Measurements from ENCODE around the gene MFSD2A. TPM values are rescaled to one million over a fixed set of nuclear protein-coding genes. Genes with fewer than 3 reads are reported as not detected.

Gene MFSD2A
- total RNA-seq, 2 donors from 2014 or later: 5.8 to 13.1 TPM

- H3K4me3 ChIP-seq: no peak overlapping the region
- H3K9me3 ChIP-seq: no peaks in the 10 kb centered on the region
- no peaks in the 10 kb centered on the region for H3K36me3 ChIP-seq
- DNase-seq (ENCODE audit: low spot score) (no peak), ATAC-seq (ENCODE audit: insufficient number of reproducible peaks, low FRiP score, low read depth) (no peak)
- no peaks in the 10 kb centered on the region for H3K4me1 ChIP-seq (ENCODE audit: control insufficient read depth in 1 of 2, low read depth in 2 of 2)
- H3K27ac ChIP-seq: no peak overlapping the region
- TF ChIP-seq CTCF (IDR thresholded peaks at IDR 0.05): no peak
- no peaks in the 10 kb centered on the region for H3K27me3 ChIP-seq (replicated peaks; ENCODE audit: insufficient read depth)
Observed at GRCh38 chr1:39926343-39926793, 28.6 kb upstream of the MFSD2A start.

GRCh38 chr1:39926820-39927219, 28.1 kb upstream of the MFSD2A start:
- no peak for TF ChIP-seq CTCF (IDR thresholded peaks at IDR 0.05)
- H3K36me3 ChIP-seq: no peaks in the 10 kb centered on the region
- H3K4me1 ChIP-seq (ENCODE audit: control insufficient read depth in 1 of 2, low read depth in 2 of 2): no peaks in the 10 kb centered on the region
- no peaks in the 10 kb centered on the region for H3K27me3 ChIP-seq (replicated peaks; ENCODE audit: insufficient read depth)
- no peak for ATAC-seq (ENCODE audit: insufficient number of reproducible peaks, low FRiP score, low read depth)
- no peaks in the 10 kb centered on the region for H3K9me3 ChIP-seq
- H3K4me3 ChIP-seq: no peak overlapping the region
- no peak overlapping the region for H3K27ac ChIP-seq
- DNase-seq (ENCODE audit: low spot score): no peak

- Histone ChIP-seq H3K27me3 (replicated peaks; ENCODE audit: insufficient read depth) (no peaks in the 10 kb centered on the region), H3K27ac (no peak overlapping the region), H3K36me3 (no peaks in the 10 kb centered on the region), H3K4me3 (no peak overlapping the region), H3K4me1 (ENCODE audit: control insufficient read depth in 1 of 2, low read depth in 2 of 2) (no peaks in the 10 kb centered on the region), H3K9me3 (no peaks in the 10 kb centered on the region)
- no peak for ATAC-seq (ENCODE audit: insufficient number of reproducible peaks, low FRiP score, low read depth)
- TF ChIP-seq CTCF (IDR thresholded peaks at IDR 0.05): no peak
- DNase-seq (ENCODE audit: low spot score): no peak
Observed at GRCh38 chr1:39927538-39927937, 27.4 kb upstream of the MFSD2A start.

GRCh38 chr1:39928809-39929587, 25.9 kb upstream of the MFSD2A start:
- no peak for TF ChIP-seq CTCF (IDR thresholded peaks at IDR 0.05)
- H3K9me3 ChIP-seq: no peaks in the 10 kb centered on the region
- DNase-seq (ENCODE audit: low spot score): no peak
- H3K27me3 ChIP-seq (replicated peaks; ENCODE audit: insufficient read depth): no peaks in the 10 kb centered on the region
- H3K27ac ChIP-seq: no peak overlapping the region
- no peaks in the 10 kb centered on the region for H3K4me1 ChIP-seq (ENCODE audit: control insufficient read depth in 1 of 2, low read depth in 2 of 2)
- no peak overlapping the region for H3K4me3 ChIP-seq
- H3K36me3 ChIP-seq: no peaks in the 10 kb centered on the region
- ATAC-seq (ENCODE audit: insufficient number of reproducible peaks, low FRiP score, low read depth): no peak

- no peak overlapping the region for H3K4me3 ChIP-seq
- H3K36me3 ChIP-seq: no peaks in the 10 kb centered on the region
- TF ChIP-seq CTCF (IDR thresholded peaks at IDR 0.05): no peak
- no peaks in the 10 kb centered on the region for H3K4me1 ChIP-seq (ENCODE audit: control insufficient read depth in 1 of 2, low read depth in 2 of 2)
- H3K9me3 ChIP-seq: no peaks in the 10 kb centered on the region
- no peaks in the 10 kb centered on the region for H3K27me3 ChIP-seq (replicated peaks; ENCODE audit: insufficient read depth)
- H3K27ac ChIP-seq: peak overlapping the region in 1 of 2 donors; percentile 21
- peak; percentile 37 for DNase-seq (ENCODE audit: low spot score)
- ATAC-seq (ENCODE audit: insufficient number of reproducible peaks, low FRiP score, low read depth): no peak
Observed at GRCh38 chr1:39933956-39934941, 20.7 kb upstream of the MFSD2A start.

Data from thoracic aorta (tissue), 2 donors.